ENCODE data around the gene OBSCN.
"Not testable (repeated sequence)": the region's sequence is repeated elsewhere in the genome, so short reads cannot be mapped to it uniquely, and the experiment has no call there.

OBSCN gene

DNA sequence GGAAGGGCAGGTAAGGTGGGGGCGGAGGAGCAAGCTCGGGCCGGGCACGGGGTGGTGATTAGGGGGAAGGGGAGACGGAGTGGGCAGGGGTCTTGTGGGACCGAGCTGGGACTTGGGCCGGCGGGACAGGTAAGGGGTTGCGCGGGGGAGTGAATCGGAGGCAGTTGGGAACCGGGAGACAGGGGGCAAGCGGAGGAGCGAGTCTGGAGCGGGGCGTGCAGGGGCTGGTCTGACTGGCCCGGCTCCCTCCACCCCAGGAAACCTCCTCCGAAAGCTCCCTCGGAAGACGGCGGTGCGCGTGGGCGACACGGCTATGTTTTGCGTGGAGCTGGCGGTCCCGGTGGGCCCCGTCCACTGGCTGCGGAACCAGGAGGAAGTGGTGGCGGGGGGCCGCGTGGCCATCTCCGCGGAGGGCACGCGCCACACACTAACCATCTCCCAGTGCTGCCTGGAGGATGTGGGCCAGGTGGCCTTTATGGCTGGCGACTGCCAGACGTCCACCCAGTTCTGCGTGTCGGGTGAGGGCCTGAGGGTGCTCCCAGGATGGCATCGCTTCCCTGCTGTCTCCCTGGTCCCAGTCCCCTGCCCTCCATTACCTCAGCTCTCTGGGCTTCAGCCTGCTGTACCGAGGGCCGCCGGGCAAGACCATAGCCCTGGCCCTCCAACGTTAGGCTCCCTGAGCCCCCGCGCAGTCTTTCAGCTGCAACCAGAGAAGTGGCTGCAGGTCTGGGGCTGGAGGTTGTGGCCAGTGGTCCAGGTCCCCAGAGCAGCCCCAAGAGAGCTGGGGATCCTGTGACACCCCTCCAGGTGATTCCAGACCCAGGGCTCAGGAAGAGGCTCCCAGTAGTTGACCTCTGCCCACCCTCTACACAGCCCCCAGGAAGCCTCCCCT, 6.3 kb downstream of the OBSCN start:
- no peak for DNase-seq

DNA sequence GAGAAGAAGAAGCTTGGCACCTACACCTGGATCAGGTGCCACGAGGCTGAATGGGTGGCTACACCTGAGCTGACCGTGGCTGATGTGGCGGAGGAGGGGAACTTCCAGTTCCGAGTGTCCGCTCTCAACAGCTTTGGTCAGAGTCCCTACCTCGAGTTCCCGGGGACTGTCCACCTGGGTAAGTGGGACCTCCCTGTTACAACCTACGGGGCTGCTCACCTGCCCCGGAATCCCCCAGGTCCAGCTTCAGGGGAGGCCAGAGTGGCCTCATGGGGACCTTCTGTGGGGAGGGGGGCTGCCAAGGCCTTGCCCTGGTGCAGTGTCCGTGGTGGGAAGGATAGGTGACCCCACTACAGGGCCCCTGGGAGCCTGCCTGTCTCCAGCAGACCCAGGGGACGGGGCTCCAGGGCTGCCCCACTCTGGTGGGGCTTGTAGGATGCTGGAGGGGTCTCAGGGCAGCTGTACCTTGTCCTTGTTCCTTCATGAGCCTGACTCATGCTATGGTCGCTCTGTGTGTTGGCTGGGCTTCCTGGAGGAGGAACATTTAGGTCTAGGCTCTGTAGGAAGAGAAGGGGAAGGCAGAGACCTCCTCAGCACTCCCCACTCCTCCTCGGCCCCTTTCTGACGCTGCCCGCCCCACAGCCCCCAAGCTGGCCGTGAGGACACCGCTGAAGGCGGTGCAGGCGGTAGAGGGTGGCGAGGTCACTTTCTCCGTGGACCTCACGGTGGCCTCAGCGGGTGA, 7.2 kb downstream of the OBSCN start:
- no peak for DNase-seq

- DNase-seq: no peak
These were observed 7.8 kb downstream of the OBSCN start for GRCh38 chr1:228215663-228216116.

DNA sequence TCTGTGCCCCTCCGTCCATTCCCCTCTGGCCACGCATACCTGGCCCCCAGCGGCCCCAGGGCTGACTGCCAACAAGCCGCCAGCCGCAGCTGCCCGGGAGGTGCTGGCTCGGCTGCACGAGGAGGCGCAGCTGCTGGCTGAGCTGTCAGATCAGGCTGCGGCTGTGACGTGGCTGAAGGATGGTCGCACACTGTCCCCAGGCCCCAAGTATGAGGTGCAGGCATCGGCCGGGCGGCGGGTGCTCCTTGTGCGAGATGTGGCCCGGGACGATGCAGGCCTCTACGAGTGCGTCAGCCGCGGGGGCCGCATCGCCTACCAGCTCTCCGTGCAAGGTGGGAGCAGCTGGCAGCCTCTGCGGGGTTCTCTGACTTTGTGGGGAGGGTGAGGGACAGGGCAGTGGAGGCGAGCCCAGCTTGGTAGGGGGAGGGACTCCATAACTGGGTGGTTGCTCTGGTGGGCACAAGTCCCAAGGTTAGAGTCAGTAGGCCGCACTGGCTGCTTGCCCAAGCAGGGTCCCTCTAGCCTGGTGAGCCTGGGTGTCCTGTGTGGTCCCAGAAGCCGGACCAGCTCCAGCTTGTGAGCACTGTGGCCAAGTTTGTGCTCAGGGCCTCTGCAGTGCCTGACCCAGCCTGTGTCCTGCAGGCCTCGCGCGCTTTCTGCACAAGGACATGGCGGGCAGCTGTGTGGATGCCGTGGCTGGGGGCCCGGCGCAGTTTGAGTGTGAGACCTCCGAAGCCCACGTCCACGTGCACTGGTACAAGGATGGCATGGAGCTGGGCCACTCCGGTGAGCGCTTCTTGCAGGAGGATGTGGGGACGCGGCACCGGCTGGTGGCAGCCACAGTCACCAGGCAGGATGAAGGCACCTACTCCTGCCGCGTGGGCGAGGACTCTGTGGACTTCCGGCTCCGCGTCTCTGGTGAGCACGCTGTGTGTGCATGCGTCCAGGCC, 8.8 kb downstream of the OBSCN start:
- no peak for DNase-seq

DNA sequence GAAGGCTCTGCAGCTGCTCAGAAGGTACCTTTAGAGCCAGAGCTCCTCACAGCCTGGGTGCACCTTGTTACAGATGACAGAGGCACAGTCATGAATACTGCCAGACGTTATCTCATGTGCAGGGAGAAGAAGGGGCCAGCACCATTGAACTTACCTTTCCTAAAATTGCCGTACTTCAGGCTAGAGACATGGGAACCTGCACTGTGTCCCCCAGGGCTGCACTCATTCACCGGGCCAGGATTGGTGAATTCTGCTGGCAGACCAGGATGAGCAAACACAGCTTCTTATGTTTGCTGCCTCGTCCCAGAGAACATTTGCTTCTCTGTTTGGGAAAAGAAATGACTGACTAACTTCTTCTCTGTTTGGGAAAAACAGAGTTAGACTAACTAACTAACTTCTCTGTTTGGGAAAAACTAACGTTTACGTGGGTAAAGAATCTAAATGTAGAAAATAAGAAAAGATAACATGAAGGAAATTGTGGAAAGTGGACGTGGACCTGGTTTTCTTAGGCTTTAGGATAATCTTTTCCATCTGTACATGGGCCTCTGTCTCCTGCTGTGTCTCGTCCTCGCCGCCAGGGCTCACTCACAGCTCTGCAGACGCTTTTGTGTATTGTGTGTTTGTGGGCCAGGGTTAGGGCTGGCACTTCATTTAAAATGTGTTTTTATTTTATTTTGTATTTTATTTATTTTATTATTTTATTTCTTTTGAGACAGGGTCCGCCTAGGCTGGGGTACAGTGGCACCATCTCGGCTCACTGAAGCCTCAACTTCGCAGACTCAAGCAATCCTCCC, 9.9 kb downstream of the OBSCN start:
- DNase-seq: no peak

DNA sequence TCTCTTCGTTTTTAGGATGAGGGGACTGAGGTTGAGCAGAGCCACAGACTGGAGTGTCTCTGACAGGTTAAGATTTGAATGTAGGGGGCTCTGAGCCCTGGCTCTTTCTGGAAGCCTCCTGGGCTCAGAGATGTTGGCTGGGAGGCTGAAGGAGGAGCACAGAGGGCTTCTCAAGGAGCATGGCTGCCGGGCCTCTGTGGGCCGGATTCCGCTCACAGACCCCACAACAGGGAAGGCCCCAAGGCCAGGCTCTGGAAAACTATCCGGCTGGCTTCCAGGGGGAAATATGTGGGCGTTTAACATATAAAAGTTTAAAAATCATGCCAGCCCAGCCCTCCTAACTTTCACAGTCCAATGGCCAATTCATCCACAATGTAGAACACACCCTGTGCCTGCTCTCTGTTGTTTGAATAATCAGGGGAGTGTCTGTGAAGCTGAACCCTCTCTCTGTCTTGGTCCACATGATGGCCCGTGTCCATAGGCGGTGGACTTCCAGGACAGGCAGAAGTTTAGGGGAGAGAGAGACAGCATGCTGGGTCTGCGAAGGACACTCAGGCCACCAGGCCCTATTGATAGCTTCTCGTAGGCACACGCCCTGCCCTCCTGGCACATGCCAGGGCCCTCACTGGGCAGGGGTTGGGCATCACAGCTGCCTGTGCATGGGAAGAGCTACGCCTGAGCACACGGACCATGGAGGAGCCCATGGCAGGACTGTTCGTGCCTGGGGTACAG, 10.8 kb downstream of the OBSCN start:
- no peak for DNase-seq

DNA sequence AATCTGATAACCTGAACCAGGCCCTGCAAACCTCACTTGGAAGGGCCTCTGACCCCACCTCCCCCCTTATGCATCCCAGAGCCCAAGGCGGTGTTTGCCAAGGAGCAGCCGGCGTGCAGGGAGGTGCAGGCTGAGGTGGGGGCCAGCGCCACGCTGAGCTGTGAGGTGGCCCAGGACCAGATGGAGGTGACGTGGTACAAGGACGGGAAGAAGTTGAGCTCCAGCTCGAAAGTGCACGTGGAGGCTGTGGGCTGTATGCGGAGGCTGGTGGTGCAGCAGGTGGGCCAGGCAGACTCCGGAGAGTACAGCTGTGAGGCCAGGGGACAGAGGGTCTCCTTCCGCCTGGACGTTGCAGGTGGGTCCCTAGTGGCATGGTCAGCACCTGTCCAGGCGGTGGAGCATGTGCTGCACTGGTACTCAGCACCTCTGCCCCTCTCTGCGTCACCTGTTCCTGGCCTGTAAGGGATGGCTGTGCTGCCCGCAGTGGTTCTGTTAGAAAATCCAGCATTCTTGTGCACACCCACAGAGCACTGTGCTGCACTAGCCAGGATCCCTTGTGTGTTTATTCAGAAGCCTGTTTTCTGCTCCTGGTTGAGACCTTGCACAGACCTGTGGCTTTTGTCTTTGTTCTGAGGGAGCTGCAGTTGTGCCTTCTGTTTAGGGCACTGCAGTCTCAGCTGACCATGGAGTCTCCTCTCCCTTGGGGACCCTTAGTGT, 11.6 kb downstream of the OBSCN start:
- no peak for DNase-seq

DNA sequence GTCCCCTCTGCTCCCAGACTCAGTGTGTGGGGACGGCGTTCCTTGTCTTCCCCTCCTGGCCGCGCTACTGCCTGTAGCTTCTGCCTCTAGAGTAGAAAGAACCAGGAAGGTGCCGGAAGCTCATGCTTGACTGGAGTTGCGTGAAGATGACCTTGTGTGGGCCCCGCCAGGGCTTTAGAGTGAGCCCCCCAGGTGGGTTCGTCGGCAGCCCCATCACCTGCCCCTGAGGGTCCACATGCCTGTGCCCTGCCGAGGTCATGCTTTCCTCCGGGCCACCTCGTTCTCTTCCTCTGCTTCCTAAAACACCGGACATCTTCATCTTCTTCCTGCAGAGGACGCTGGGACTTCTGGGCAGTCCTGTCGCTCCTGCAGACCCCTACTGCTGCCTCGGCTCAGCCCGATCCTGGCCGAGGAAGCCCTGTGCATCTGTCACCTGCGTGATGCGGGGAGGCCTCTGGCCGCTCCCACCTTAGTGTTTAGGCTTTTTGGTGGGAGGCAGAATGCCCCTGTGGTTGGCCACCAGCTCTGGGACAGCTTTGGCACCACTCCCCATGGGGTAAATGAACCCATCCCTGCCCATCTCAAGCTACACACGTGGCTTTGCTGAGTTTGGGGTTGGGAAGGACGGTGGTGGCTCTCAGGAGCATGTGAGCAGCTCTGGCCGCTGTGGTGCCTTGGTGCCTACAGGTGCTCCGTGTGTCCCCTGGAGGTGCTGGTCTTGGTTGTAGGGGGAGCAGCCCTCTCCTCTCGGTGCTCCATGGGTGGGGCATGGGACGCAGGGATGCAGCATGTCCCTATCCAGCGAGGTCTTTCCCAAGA, 12.3 kb downstream of the OBSCN start:
- DNase-seq: no peak

DNA sequence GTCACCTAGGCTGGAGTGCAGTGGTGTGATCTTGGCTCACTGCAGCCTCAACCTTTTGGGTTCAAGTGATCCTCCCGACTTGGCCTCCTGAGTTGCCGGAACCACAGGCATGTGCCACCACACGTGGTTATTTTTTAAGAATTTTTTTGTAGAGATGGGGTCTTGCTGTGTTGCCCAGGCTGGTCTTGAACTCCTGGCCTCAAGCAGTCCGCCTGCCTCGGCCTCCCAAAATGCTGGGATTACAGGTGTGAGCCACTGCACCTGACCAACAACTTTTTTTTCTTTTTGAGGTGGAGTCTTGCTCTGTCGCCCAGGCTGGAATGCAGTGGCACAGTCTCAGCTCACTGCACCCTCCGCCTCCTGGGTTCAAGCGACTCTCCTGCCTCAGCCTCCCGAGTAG, 13.3 kb downstream of the OBSCN start:
- DNase-seq: not testable (repeated sequence)

GRCh38 chr1:228222548-228222947, 14.7 kb downstream of the OBSCN start:
- no peak for DNase-seq

DNA sequence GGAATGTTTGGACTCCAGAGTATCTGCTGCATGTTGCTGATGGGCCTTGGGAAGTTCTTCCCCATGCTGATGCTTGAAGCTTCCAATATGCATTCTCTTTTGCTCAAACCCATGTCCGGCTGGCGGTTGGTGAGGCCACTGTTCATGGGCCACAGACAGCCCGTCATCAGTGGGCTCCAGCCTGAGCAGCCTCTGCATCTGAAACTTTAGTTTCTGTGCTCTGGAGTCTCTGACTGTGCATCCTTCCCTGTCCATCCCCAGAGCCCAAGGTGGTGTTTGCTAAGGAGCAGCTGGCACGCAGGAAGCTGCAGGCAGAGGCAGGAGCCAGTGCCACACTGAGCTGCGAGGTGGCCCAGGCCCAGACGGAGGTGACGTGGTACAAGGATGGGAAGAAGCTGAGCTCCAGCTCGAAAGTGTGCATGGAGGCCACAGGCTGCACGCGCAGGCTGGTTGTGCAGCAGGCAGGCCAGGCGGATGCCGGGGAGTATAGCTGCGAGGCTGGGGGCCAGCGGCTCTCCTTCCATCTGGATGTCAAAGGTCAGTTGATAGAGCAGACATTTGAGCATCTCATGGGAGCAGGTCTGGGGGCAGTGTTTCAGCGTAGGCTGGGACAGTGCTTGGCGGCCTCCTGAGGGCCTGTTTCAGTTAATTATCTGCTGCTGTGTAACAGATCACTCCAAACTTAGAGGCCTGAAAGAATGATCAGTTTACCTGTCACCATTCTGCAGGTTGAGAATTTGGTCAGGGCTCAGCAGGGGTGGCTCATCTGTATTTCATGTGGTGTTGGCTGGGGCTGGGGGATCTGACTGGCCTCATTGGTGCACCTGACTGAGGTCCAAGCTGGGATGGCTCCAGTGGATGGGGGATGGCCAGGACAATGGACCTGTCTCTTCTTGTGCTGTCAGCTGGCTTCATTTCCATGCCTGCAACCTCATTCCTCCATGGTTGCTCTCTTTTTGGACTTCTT, 16.6 kb downstream of the OBSCN start:
- no peak for DNase-seq

DNA sequence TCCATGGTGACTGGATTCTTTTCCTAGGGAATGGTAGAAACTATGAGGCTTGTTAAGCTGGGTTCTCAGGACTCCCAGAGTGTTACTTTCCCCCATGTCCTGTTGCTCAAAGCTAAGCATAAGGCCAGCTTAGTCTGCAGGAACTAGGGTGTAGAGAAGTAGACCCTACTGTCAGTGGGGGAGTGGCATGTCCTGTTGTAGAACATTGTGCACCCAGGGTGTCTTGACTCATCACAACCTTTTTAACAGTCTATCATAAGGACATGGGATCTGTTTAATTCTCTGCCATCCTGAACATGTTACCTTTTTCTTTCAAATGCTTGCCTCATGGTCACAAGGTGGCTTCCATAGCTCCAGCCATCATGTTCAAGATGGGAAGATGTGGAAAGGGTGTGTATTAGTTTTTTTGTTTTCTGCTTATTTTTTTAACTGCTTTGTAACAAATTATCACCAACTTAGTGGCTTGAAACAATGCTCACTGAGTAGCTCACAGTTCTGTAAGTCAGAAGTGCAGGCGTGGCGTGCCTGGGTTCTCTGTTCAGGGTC, 17.4 kb downstream of the OBSCN start:
- DNase-seq: no peak

DNA sequence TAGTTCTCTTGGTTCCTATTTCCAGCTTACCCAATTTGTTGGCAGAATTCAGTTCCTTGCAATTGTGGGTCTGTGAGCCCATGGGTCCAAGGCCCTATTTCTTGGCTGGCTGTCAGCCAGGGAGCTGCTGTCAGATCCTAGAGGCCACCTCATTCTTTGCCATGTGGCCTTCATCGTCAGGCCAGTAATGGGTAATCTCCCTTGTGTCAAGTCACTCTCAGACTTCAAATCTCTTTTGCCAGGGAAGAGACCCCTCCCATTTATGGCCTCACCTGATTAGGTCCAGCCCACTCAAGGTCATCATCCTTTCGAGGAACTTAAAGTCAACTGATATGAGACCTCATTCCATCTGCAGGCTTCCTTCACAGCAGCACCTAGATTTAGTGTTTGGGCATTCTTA, 17.9 kb downstream of the OBSCN start:
- DNase-seq: no peak

DNA sequence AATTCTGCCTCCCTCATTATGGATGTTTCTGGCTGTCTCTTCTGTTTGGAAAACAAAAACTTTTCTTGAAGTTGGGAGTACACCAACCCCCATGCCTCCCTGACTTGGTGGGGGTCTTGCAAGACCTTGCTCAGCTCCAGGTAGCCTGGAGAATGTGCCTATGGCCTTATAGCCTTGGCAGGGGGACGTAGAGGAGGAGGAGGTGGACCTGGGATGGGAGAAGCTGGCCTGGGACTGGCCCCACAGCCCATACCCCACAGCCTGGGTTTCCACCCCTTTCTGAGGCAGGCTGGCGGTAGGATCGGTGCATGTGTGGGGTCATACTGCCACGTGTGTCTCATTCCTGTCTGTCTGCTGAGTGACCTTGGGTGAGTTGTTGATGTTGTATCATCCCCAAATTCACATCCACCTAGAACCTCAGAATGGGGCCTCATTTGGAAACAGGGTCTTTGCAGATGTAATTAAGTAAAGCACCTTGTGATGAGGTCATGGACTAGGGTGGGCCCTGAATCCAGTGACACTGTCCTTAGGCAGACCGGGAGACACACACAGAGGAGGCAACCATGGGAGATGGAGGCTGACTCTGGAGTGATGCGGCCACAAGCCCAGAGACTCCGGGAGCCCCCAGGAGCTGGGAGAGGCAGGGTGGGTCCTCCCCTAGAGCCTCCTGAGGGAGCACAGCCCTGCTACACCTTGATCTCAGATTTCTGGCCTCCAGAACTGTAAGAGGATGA, 18.5 kb downstream of the OBSCN start:
- no peak for DNase-seq

GRCh38 chr1:228226956-228227791, 19.3 kb downstream of the OBSCN start:
- no peak for DNase-seq

GRCh38 chr1:228228147-228228546, 20.3 kb downstream of the OBSCN start:
- DNase-seq: not testable (repeated sequence)
